IMR-90 (cell line): ENCODE data around the gene MAPKAP1. TPM values are rescaled to one million over a fixed set of nuclear protein-coding genes. Genes with fewer than 3 reads are reported as not detected.

Experiments used
- ATAC-seq: fragments of 200-7000 bp; cut with Tn5 transposase; 2 replicates; pipeline ENCODE4 v1.9.1; 2020; ENCODE audit warnings: low read depth, mild to moderate bottlenecking, moderate library complexity
- BruUV-seq: library from RNA; stranded (reverse); fragments of 400-500 nt; replicated peaks from 2 replicates; lab custom pipeline; 2021; lab: Mats Ljungman, UMichigan
- CTCF ChIA-PET: fragments of 300-600 bp; formaldehyde crosslinking; extraction: SDS; loops from one replicate; lab custom pipeline; 2021; ENCODE audit warnings: antibody characterized with exemption; lab: Yijun Ruan, JAX
- POLR2A ChIA-PET: fragments of 300-600 bp; sonication (Branson Sonifier 250); formaldehyde crosslinking; loops from one replicate; lab custom pipeline; 2022; ENCODE audit warnings: antibody characterized with exemption; ENCODE audit not compliant: unreplicated experiment; lab: Charles Lee
- DNase-seq: peaks from one replicate; pipeline ENCODE4 v3.0.0; 2013
- H2AFZ ChIP-seq: replicated peaks from 2 replicates; pipeline ENCODE3; 2013; ENCODE audit warnings: low read length, mild to moderate bottlenecking; ENCODE audit not compliant: poor library complexity
- H2AK5ac ChIP-seq: 2 replicates; pipeline ENCODE4 v1.6.1; 2013; ENCODE audit warnings: low read depth, low read length, inconsistent platforms
- H2AK9ac ChIP-seq: replicated peaks from 2 replicates; pipeline ENCODE3; 2013; ENCODE audit warnings: mild to moderate bottlenecking, low read depth, low read length, moderate library complexity; ENCODE audit not compliant: poor library complexity
- H2BK120ac ChIP-seq: 2 replicates; pipeline ENCODE4 v1.6.1; 2013; ENCODE audit warnings: low read depth, low read length, inconsistent platforms
- H2BK15ac ChIP-seq: 3 replicates; pipeline ENCODE4 v1.6.1; 2013; ENCODE audit warnings: low read depth, low read length, inconsistent platforms
- H2BK20ac ChIP-seq: 2 replicates; pipeline ENCODE4 v1.6.1; 2013; ENCODE audit warnings: low read depth, mild to moderate bottlenecking, inconsistent platforms, low read length, moderate library complexity
- H2BK5ac ChIP-seq: 2 replicates; pipeline ENCODE4 v1.6.1; 2013; ENCODE audit warnings: mild to moderate bottlenecking, low read depth, low read length, inconsistent platforms; ENCODE audit not compliant: poor library complexity, severe bottlenecking
- H3K14ac ChIP-seq: replicated peaks from 2 replicates; pipeline ENCODE4 v1.6.1; 2013; ENCODE audit warnings: low read depth, low read length, inconsistent platforms
- H3K18ac ChIP-seq: 2 replicates; pipeline ENCODE4 v1.6.1; 2013; ENCODE audit warnings: low read depth, low read length, control low read depth
- H3K23ac ChIP-seq: 2 replicates; pipeline ENCODE4 v1.6.1; 2013; ENCODE audit warnings: low read depth, low read length, inconsistent platforms
- H3K27ac ChIP-seq: 2 replicates; pipeline ENCODE4 v1.5.1; 2013; ENCODE audit warnings: mild to moderate bottlenecking, control low read depth, low read length; ENCODE audit not compliant: insufficient read depth
- H3K27me3 ChIP-seq: 2 replicates; pipeline ENCODE4 v1.6.1; 2013; ENCODE audit warnings: low read length; ENCODE audit not compliant: control insufficient read depth, insufficient read depth
- H3K36me3 ChIP-seq: 2 replicates; pipeline ENCODE4 v1.6.1; 2013; ENCODE audit warnings: low read length, mixed read lengths; ENCODE audit not compliant: control insufficient read depth, insufficient read depth
- H3K4ac ChIP-seq: 2 replicates; pipeline ENCODE4 v1.6.1; 2013; ENCODE audit warnings: low read depth, low read length, inconsistent platforms
- H3K4me1 ChIP-seq: 2 replicates; pipeline ENCODE4 v1.6.1; 2013; ENCODE audit warnings: low read length, mixed read lengths; ENCODE audit not compliant: control insufficient read depth, insufficient read depth
- H3K4me2 ChIP-seq: 2 replicates; pipeline ENCODE4 v1.6.1; 2013; ENCODE audit warnings: low read depth, mild to moderate bottlenecking, control low read depth, low read length, moderate library complexity
- H3K4me3 ChIP-seq: 2 replicates; pipeline ENCODE4 v1.5.1; 2013; ENCODE audit warnings: low read depth, mild to moderate bottlenecking, control low read depth, low read length, moderate library complexity; ENCODE audit not compliant: insufficient read depth
- H3K56ac ChIP-seq: 2 replicates; pipeline ENCODE4 v1.6.1; 2013; ENCODE audit warnings: low read length, inconsistent platforms; ENCODE audit not compliant: insufficient read depth; ENCODE audit errors: extremely low read depth
- H3K79me1 ChIP-seq, 2 experiments: 2 replicates each; pipeline ENCODE4 v1.6.1; 2013; ENCODE audit warnings: low read length in 2 of 2, inconsistent platforms in 1 of 2, low read depth in 1 of 2
- H3K9ac ChIP-seq: 2 replicates; pipeline ENCODE4 v1.6.1; 2013; ENCODE audit warnings: low read depth, low read length, control low read depth
- H3K9me1 ChIP-seq: 2 replicates; pipeline ENCODE4 v1.6.1; 2013; ENCODE audit warnings: low read length, inconsistent platforms; ENCODE audit not compliant: insufficient read depth
- H3K9me3 ChIP-seq: 2 replicates; pipeline ENCODE4 v1.6.1; 2013; ENCODE audit warnings: low read length; ENCODE audit not compliant: control insufficient read depth, insufficient read depth
- H4K20me1 ChIP-seq: 2 replicates; pipeline ENCODE4 v1.6.1; 2013; ENCODE audit warnings: low read length, inconsistent platforms; ENCODE audit not compliant: insufficient read depth
- H4K5ac ChIP-seq: 2 replicates; pipeline ENCODE4 v1.6.1; 2013; ENCODE audit warnings: mild to moderate bottlenecking, low read depth, low read length, control low read depth
- H4K8ac ChIP-seq, 2 experiments: 2 replicates each; pipeline ENCODE4 v1.6.1; 2013; ENCODE audit warnings: low read depth in 2 of 2, low read length in 2 of 2, control low read depth in 1 of 2, inconsistent platforms in 1 of 2
- H4K91ac ChIP-seq: 2 replicates; pipeline ENCODE4 v1.6.1; 2013; ENCODE audit warnings: low read depth, low read length, inconsistent platforms; ENCODE audit not compliant: insufficient read depth
- CEBPB ChIP-seq: IDR thresholded peaks from 2 replicates; pipeline ENCODE4 v1.6.1; 2012; ENCODE audit warnings: low read depth, low read length, improper control_type of control experiment
- ELK1 ChIP-seq: fragments of 150-350 bp; IDR thresholded peaks from 2 replicates; pipeline ENCODE4 v1.6.1; 2016; ENCODE audit warnings: low read depth, mild to moderate bottlenecking, low read length, moderate library complexity, borderline replicate concordance
- MXI1 ChIP-seq: IDR thresholded peaks from 2 replicates; pipeline ENCODE4 v1.6.1; 2012; ENCODE audit warnings: low read depth, mild to moderate bottlenecking, low read length, moderate library complexity, borderline replicate concordance
- RCOR1 ChIP-seq: IDR thresholded peaks from 2 replicates; pipeline ENCODE4 v1.6.1; 2012; ENCODE audit warnings: mild to moderate bottlenecking, low read length, improper control_type of control experiment; ENCODE audit not compliant: insufficient replicate concordance
- WGBS, 2 experiments: methylation state at CpG; one replicate each; pipeline versions ENCODE4 v1.1.5 to v1.1.7; 2013; ENCODE audit warnings: missing lambda C conversion rate in 2 of 2; ENCODE audit not compliant: insufficient read length in 1 of 2; ENCODE audit errors: extremely low coverage in 2 of 2; 5-methylcytosine and 5-hydroxymethylcytosine counted together
- dilution Hi-C: fragments of 300-500 bp; cut with HindIII; formaldehyde crosslinking; loops from one replicate; pipeline ENCODE4 v1.14.3; 2018; ENCODE audit warnings: low sequenced_read_pairs; ENCODE audit not compliant: unreplicated experiment
- in situ Hi-C: fragments of 300-500 bp; cut with MboI; formaldehyde crosslinking; loops from 3 replicates; pipeline ENCODE4 v1.14.3; 2019; ENCODE audit warnings: low sequenced_read_pairs, inconsistent platforms, mixed read lengths
- intact Hi-C: fragments of 100-400 bp; cut with micrococcal nuclease; formaldehyde crosslinking; loops from 2 replicates; pipeline ENCODE4 v1.10.0; 2022
- polyA plus RNA-seq, 3 experiments: library from polyadenylated mRNA; depleted of rRNA; stranded (reverse); fragments of >200 nt; gene quantifications; 2 replicates each; pipeline ENCODE4 v1.2.3, GENCODE V29; 2012; ENCODE audit warnings: low replicate concordance in 1 of 3
- total RNA-seq: library from RNA; depleted of rRNA; stranded (reverse); fragments of >200 nt; gene quantifications from 2 replicates; pipeline ENCODE4 v1.2.3, GENCODE V29; 2012

MAPKAP1 gene
- total and polyA plus RNA-seq, 2 of the 4 experiments (the other 2 are of a cell fraction), result 87.2 to 158 TPM

GRCh38 chr9:125532412-125532811, 174.6 kb downstream of the MAPKAP1 start:
- Histone ChIP-seq H2BK5ac (no peak overlapping the region), H3K4me1 (peaks cover 12% of the 10 kb centered on the region), H2AK9ac (no peak overlapping the region), H2AK5ac (peak overlapping the region; percentile 28; the same call in 1 of the 2 replicates), H2BK120ac (no peak overlapping the region), H3K23ac (no peak overlapping the region), H4K8ac (no peak overlapping the region), H3K27me3 (no peaks in the 10 kb centered on the region), H3K9ac (no peak overlapping the region), H3K18ac (peak overlapping the region; percentile 38; the same call in 1 of the 2 replicates), H2AFZ (no peak overlapping the region), H3K4me2 (peak overlapping the region; percentile 25; the same call in 1 of the 2 replicates), H3K27ac (no peak overlapping the region), H4K91ac (no peak overlapping the region), H2BK15ac (no peak overlapping the region), H3K4me3 (no peak overlapping the region), H4K5ac (no peak overlapping the region), H3K9me3 (no peaks in the 10 kb centered on the region), H3K4ac (peak overlapping the region; percentile 36; the same call in 1 of the 2 replicates), H3K14ac (peak overlapping the region; percentile 37; the same call in 1 of the 2 replicates), H3K79me1 (peaks cover 23 to 36% of the 10 kb centered on the region in 2 experiments), H3K36me3 (no peaks in the 10 kb centered on the region), H2BK20ac (no peak overlapping the region), H4K20me1 (0 out of 2 replicates have a peak, but pooled peaks cover under 1% of the 10 kb centered on the region), H3K56ac (no peak overlapping the region), H3K9me1 (peaks cover 15% of the 10 kb centered on the region)
- dilution Hi-C loops, result no loop called here
- BruUV-seq, result no TSS peak
- POLR2A ChIA-PET, result no interaction called here
- ATAC-seq (0 out of 2 replicates have a peak, but pooled peaks have one; percentile 21), DNase-seq (no peak)
- TF ChIP-seq MXI1, result no peak
- TF ChIP-seq ELK1, result no peak
- no peak for TF ChIP-seq CEBPB
- no peak for TF ChIP-seq RCOR1
- in situ Hi-C loops, result no loop called here
- WGBS, 2 experiments, result 20% methylated on average over 1 of the region's 3 CpGs; no CpG with 5 or more reads in 1 of the 2 experiments
- intact Hi-C loops, result no loop called here
- CTCF ChIA-PET, result interaction anchor here (1.5 kb wide), 1 partner anchor 12 kb away, joined by 3 read pairs; no protein-coding TSS in a partner anchor
